H9 (cell line): ENCODE data around the gene TUB. TPM values are rescaled to one million over a fixed set of nuclear protein-coding genes. Genes with fewer than 3 reads are reported as not detected.

Experiments used
- DNase-seq: peaks from one replicate; pipeline ENCODE4 v3.0.0-alpha.2; 2017
- H2AFZ ChIP-seq: one replicate; pipeline ENCODE4 v1.6.1; 2013; ENCODE audit warnings: mild to moderate bottlenecking, low read length, control low read depth, moderate library complexity
- H2AK5ac ChIP-seq: 2 replicates; pipeline ENCODE4 v1.6.1; 2013; ENCODE audit warnings: low read length, control low read depth, mixed read lengths; ENCODE audit not compliant: insufficient read length
- H2BK120ac ChIP-seq: one replicate; pipeline ENCODE4 v1.6.1; 2013; ENCODE audit warnings: low read depth, mild to moderate bottlenecking, low read length, control low read depth, inconsistent platforms; ENCODE audit not compliant: poor library complexity, severe bottlenecking
- H2BK12ac ChIP-seq: 2 replicates; pipeline ENCODE4 v1.6.1; 2013; ENCODE audit warnings: low read length, control low read depth, mixed read lengths, low read depth; ENCODE audit not compliant: insufficient read length
- H2BK15ac ChIP-seq: 2 replicates; pipeline ENCODE4 v1.6.1; 2013; ENCODE audit warnings: low read depth, low read length, control low read depth
- H2BK20ac ChIP-seq: one replicate; pipeline ENCODE4 v1.6.1; 2013; ENCODE audit warnings: low read depth, mild to moderate bottlenecking, low read length, control low read depth, inconsistent platforms; ENCODE audit not compliant: poor library complexity, severe bottlenecking
- H2BK5ac ChIP-seq: 2 replicates; pipeline ENCODE4 v1.6.1; 2013; ENCODE audit warnings: low read length, control low read depth, mixed read lengths; ENCODE audit not compliant: insufficient read length
- H3K14ac ChIP-seq: 2 replicates; pipeline ENCODE4 v1.6.1; 2013; ENCODE audit warnings: low read length, control low read depth; ENCODE audit not compliant: insufficient read depth
- H3K18ac ChIP-seq: 2 replicates; pipeline ENCODE4 v1.6.1; 2013; ENCODE audit warnings: low read depth, mild to moderate bottlenecking, mixed read lengths, low read length, control low read depth; ENCODE audit not compliant: insufficient read length
- H3K23ac ChIP-seq: 2 replicates; pipeline ENCODE4 v1.6.1; 2013; ENCODE audit warnings: low read length, control low read depth, mixed read lengths, low read depth; ENCODE audit not compliant: insufficient read length
- H3K23me2 ChIP-seq: 2 replicates; pipeline ENCODE4 v1.6.1; 2013; ENCODE audit warnings: low read depth, mild to moderate bottlenecking, mixed read lengths, low read length, control low read depth; ENCODE audit not compliant: insufficient read length, poor library complexity, severe bottlenecking
- H3K27ac ChIP-seq: 2 replicates; pipeline ENCODE4 v1.5.1; 2013; ENCODE audit warnings: low read length, control low read depth, mixed read lengths, low read depth; ENCODE audit not compliant: insufficient read length
- H3K27me3 ChIP-seq: 2 replicates; pipeline ENCODE4 v1.6.1; 2013; ENCODE audit warnings: low read length, control low read depth, inconsistent platforms; ENCODE audit not compliant: insufficient read depth
- H3K4ac ChIP-seq: 2 replicates; pipeline ENCODE4 v1.6.1; 2013; ENCODE audit warnings: low read depth, mild to moderate bottlenecking, control low read depth, inconsistent platforms, low read length, moderate library complexity
- H3K4me1 ChIP-seq: 2 replicates; pipeline ENCODE4 v1.6.1; 2013; ENCODE audit warnings: low read length, control low read depth, inconsistent platforms; ENCODE audit not compliant: insufficient read depth
- H3K4me2 ChIP-seq: 2 replicates; pipeline ENCODE4 v1.6.1; 2013; ENCODE audit warnings: low read length, control low read depth, mixed read lengths; ENCODE audit not compliant: insufficient read length, insufficient read depth
- H3K56ac ChIP-seq: 2 replicates; pipeline ENCODE4 v1.6.1; 2013; ENCODE audit warnings: low read depth, mild to moderate bottlenecking, mixed read lengths, low read length, control low read depth; ENCODE audit not compliant: insufficient read length
- H3K79me1 ChIP-seq: 2 replicates; pipeline ENCODE4 v1.6.1; 2013; ENCODE audit warnings: low read depth, mild to moderate bottlenecking, moderate library complexity, low read length, control low read depth, inconsistent platforms; ENCODE audit not compliant: insufficient read depth, poor library complexity, severe bottlenecking
- H3K79me2 ChIP-seq: 2 replicates; pipeline ENCODE4 v1.6.1; 2013; ENCODE audit warnings: low read length, control low read depth, inconsistent platforms; ENCODE audit not compliant: insufficient read depth
- H3K9ac ChIP-seq: 2 replicates; pipeline ENCODE4 v1.6.1; 2013; ENCODE audit warnings: low read length, control low read depth, mixed read lengths; ENCODE audit not compliant: insufficient read length; ENCODE audit errors: extremely low read depth
- H3K9me3 ChIP-seq: one replicate; pipeline ENCODE4 v1.6.1; 2013; ENCODE audit warnings: low read depth, low read length, inconsistent platforms; ENCODE audit not compliant: control insufficient read depth
- H3T11ph ChIP-seq: one replicate; pipeline ENCODE4 v1.6.1; 2013; ENCODE audit warnings: mild to moderate bottlenecking, low read length, control low read depth, inconsistent platforms
- H4K20me1 ChIP-seq: one replicate; pipeline ENCODE4 v1.6.1; 2013; ENCODE audit not compliant: control insufficient read depth, insufficient read length, insufficient read depth
- H4K5ac ChIP-seq: 2 replicates; pipeline ENCODE4 v1.6.1; 2013; ENCODE audit warnings: low read depth, mild to moderate bottlenecking, mixed read lengths, low read length, control low read depth; ENCODE audit not compliant: insufficient read length
- H4K8ac ChIP-seq: replicated peaks from 2 replicates; pipeline ENCODE4 v1.6.1; 2013; ENCODE audit warnings: low read length, control low read depth, mixed read lengths, low read depth; ENCODE audit not compliant: insufficient read length
- H4K91ac ChIP-seq: 2 replicates; pipeline ENCODE4 v1.6.1; 2013; ENCODE audit warnings: low read depth, mild to moderate bottlenecking, moderate library complexity, mixed read lengths, low read length, control low read depth; ENCODE audit not compliant: insufficient read length
- H3K27ac Mint-ChIP-seq, 3 experiments: 2 replicates in 2 of 3; 3 replicates in 1 of 3; pipeline ENCODE4 v1.8.0; 2020 to 2021; ENCODE audit warnings: mixed read lengths in 3 of 3, mild to moderate bottlenecking in 1 of 3, moderate library complexity in 1 of 3
- H3K27me3 Mint-ChIP-seq: 2 replicates; pipeline ENCODE4 v1.8.0; 2021; ENCODE audit warnings: low read depth, mild to moderate bottlenecking, moderate library complexity, mixed read lengths
- H3K36me3 Mint-ChIP-seq, 3 experiments: 2 replicates in 2 of 3; 3 replicates in 1 of 3; pipeline ENCODE4 v1.8.0; 2020 to 2021; ENCODE audit warnings: low read depth in 3 of 3, mixed read lengths in 3 of 3; ENCODE audit not compliant: insufficient read depth in 1 of 3
- H3K4me1 Mint-ChIP-seq, 2 experiments: 2 replicates each; pipeline ENCODE4 v1.8.0; 2020; ENCODE audit warnings: mixed read lengths in 2 of 2
- H3K4me3 Mint-ChIP-seq, 2 experiments: 2 replicates in 1 of 2; 3 replicates in 1 of 2; pipeline ENCODE4 v1.8.0; 2020 to 2021; ENCODE audit warnings: mild to moderate bottlenecking in 2 of 2, mixed read lengths in 2 of 2, moderate library complexity in 1 of 2
- H3K9me3 Mint-ChIP-seq, 2 experiments: 2 replicates in 1 of 2; 3 replicates in 1 of 2; pipeline ENCODE4 v1.8.0; 2020; ENCODE audit warnings: mild to moderate bottlenecking in 2 of 2, mixed read lengths in 2 of 2, moderate library complexity in 1 of 2
- CTCF ChIP-seq: fragments of 200-600 bp; sonication (generic); conservative IDR thresholded peaks from 3 replicates; pipeline ENCODE4 v1.8.0; 2021; ENCODE audit warnings: antibody characterized with exemption, mild to moderate bottlenecking
- WGBS: extraction: QIAGEN DNeasy Blood & Tissue Kit; methylation state at CpG from one replicate; pipeline ENCODE4 v1.1.7; 2013; ENCODE audit warnings: missing lambda C conversion rate, low lambda C conversion rate, mixed read lengths; ENCODE audit not compliant: insufficient read length; ENCODE audit errors: extremely low coverage; 5-methylcytosine and 5-hydroxymethylcytosine counted together
- total RNA-seq: library from RNA; stranded (reverse); gene quantifications from 2 replicates; pipeline ENCODE4 v1.2.1, GENCODE V29; 2021

The TUB gene
- total RNA-seq, 1 experiment from 2014 or later, result 14.8 TPM

GRCh38 chr11:8083088-8083395 is 2.0 kb downstream of the TUB start:
- no peak overlapping the region for H3K4me2 ChIP-seq
- H3K4me1 Mint-ChIP-seq, result peaks cover 58% of the 10 kb centered on the region in 2 experiments

More at GRCh38 chr11:8083088-8083395, 2.0 kb downstream of the TUB start:
- Histone ChIP-seq H3K27me3 (peaks cover 2% of the 10 kb centered on the region; the same call in 1 of the 2 replicates), H4K5ac (no peak overlapping the region), H3K4me1 (peaks cover 10% of the 10 kb centered on the region; the same call in 1 of the 2 replicates), H3K79me1 (no peaks in the 10 kb centered on the region), H2BK12ac (no peak overlapping the region), H3K18ac (no peak overlapping the region), H4K91ac (no peak overlapping the region), H2AFZ (no peak overlapping the region), H4K8ac (no peak overlapping the region), H3K14ac (no peak overlapping the region), H3K27ac (no peak overlapping the region), H3K23ac (no peak overlapping the region), H2AK5ac (no peak overlapping the region), H2BK120ac (no peak overlapping the region), H3K79me2 (no peaks in the 10 kb centered on the region), H2BK20ac (no peak overlapping the region), H3K9me3 (no peaks in the 10 kb centered on the region), H4K20me1 (no peaks in the 10 kb centered on the region), H3T11ph (no peak overlapping the region), H2BK15ac (no peak overlapping the region), H2BK5ac (no peak overlapping the region), H3K9ac (no peak overlapping the region), H3K23me2 (peaks cover 6% of the 10 kb centered on the region), H3K4ac (no peak overlapping the region), H3K56ac (no peak overlapping the region)
- H3K9me3 Mint-ChIP-seq, result no peaks in the 10 kb centered on the region
- peak overlapping the region in 1 of 3 experiments; percentile 52; a peak in 1 of 7 replicates for H3K27ac Mint-ChIP-seq
- peaks cover 44% of the 10 kb centered on the region for H3K27me3 Mint-ChIP-seq
- no peak for TF ChIP-seq CTCF
- WGBS, result no CpG with 5 or more reads among the region's 9 CpGs
- peak overlapping the region in 1 of 2 experiments; percentile 84; a peak in 1 of 5 replicates for H3K4me3 Mint-ChIP-seq
- no peaks in the 10 kb centered on the region; a peak in 1 of 7 replicates for H3K36me3 Mint-ChIP-seq
- DNase-seq, result no peak
